H9 (cell line): Measurements from ENCODE around the gene LILRB1. TPM values are rescaled to one million over a fixed set of nuclear protein-coding genes. Genes with fewer than 3 reads are reported as not detected.

Experiments used
- DNase-seq: peaks from one replicate; pipeline ENCODE4 v3.0.0-alpha.2; 2017
- H2AFZ ChIP-seq: one replicate; pipeline ENCODE4 v1.6.1; 2013; ENCODE audit warnings: mild to moderate bottlenecking, low read length, control low read depth, moderate library complexity
- H2AK5ac ChIP-seq: 2 replicates; pipeline ENCODE4 v1.6.1; 2013; ENCODE audit warnings: low read length, control low read depth, mixed read lengths; ENCODE audit not compliant: insufficient read length
- H2BK120ac ChIP-seq: one replicate; pipeline ENCODE4 v1.6.1; 2013; ENCODE audit warnings: low read depth, mild to moderate bottlenecking, low read length, control low read depth, inconsistent platforms; ENCODE audit not compliant: poor library complexity, severe bottlenecking
- H2BK12ac ChIP-seq: 2 replicates; pipeline ENCODE4 v1.6.1; 2013; ENCODE audit warnings: low read length, control low read depth, mixed read lengths, low read depth; ENCODE audit not compliant: insufficient read length
- H2BK15ac ChIP-seq: 2 replicates; pipeline ENCODE4 v1.6.1; 2013; ENCODE audit warnings: low read depth, low read length, control low read depth
- H2BK20ac ChIP-seq: one replicate; pipeline ENCODE4 v1.6.1; 2013; ENCODE audit warnings: low read depth, mild to moderate bottlenecking, low read length, control low read depth, inconsistent platforms; ENCODE audit not compliant: poor library complexity, severe bottlenecking
- H2BK5ac ChIP-seq: 2 replicates; pipeline ENCODE4 v1.6.1; 2013; ENCODE audit warnings: low read length, control low read depth, mixed read lengths; ENCODE audit not compliant: insufficient read length
- H3K14ac ChIP-seq: 2 replicates; pipeline ENCODE4 v1.6.1; 2013; ENCODE audit warnings: low read length, control low read depth; ENCODE audit not compliant: insufficient read depth
- H3K18ac ChIP-seq: 2 replicates; pipeline ENCODE4 v1.6.1; 2013; ENCODE audit warnings: low read depth, mild to moderate bottlenecking, mixed read lengths, low read length, control low read depth; ENCODE audit not compliant: insufficient read length
- H3K23ac ChIP-seq: 2 replicates; pipeline ENCODE4 v1.6.1; 2013; ENCODE audit warnings: low read length, control low read depth, mixed read lengths, low read depth; ENCODE audit not compliant: insufficient read length
- H3K23me2 ChIP-seq: 2 replicates; pipeline ENCODE4 v1.6.1; 2013; ENCODE audit warnings: low read depth, mild to moderate bottlenecking, mixed read lengths, low read length, control low read depth; ENCODE audit not compliant: insufficient read length, poor library complexity, severe bottlenecking
- H3K27ac ChIP-seq: 2 replicates; pipeline ENCODE4 v1.5.1; 2013; ENCODE audit warnings: low read length, control low read depth, mixed read lengths, low read depth; ENCODE audit not compliant: insufficient read length
- H3K27me3 ChIP-seq: 2 replicates; pipeline ENCODE4 v1.6.1; 2013; ENCODE audit warnings: low read length, control low read depth, inconsistent platforms; ENCODE audit not compliant: insufficient read depth
- H3K4ac ChIP-seq: 2 replicates; pipeline ENCODE4 v1.6.1; 2013; ENCODE audit warnings: low read depth, mild to moderate bottlenecking, control low read depth, inconsistent platforms, low read length, moderate library complexity
- H3K4me1 ChIP-seq: 2 replicates; pipeline ENCODE4 v1.6.1; 2013; ENCODE audit warnings: low read length, control low read depth, inconsistent platforms; ENCODE audit not compliant: insufficient read depth
- H3K4me2 ChIP-seq: 2 replicates; pipeline ENCODE4 v1.6.1; 2013; ENCODE audit warnings: low read length, control low read depth, mixed read lengths; ENCODE audit not compliant: insufficient read length, insufficient read depth
- H3K56ac ChIP-seq: 2 replicates; pipeline ENCODE4 v1.6.1; 2013; ENCODE audit warnings: low read depth, mild to moderate bottlenecking, mixed read lengths, low read length, control low read depth; ENCODE audit not compliant: insufficient read length
- H3K79me1 ChIP-seq: 2 replicates; pipeline ENCODE4 v1.6.1; 2013; ENCODE audit warnings: low read depth, mild to moderate bottlenecking, moderate library complexity, low read length, control low read depth, inconsistent platforms; ENCODE audit not compliant: insufficient read depth, poor library complexity, severe bottlenecking
- H3K79me2 ChIP-seq: 2 replicates; pipeline ENCODE4 v1.6.1; 2013; ENCODE audit warnings: low read length, control low read depth, inconsistent platforms; ENCODE audit not compliant: insufficient read depth
- H3K9ac ChIP-seq: 2 replicates; pipeline ENCODE4 v1.6.1; 2013; ENCODE audit warnings: low read length, control low read depth, mixed read lengths; ENCODE audit not compliant: insufficient read length; ENCODE audit errors: extremely low read depth
- H3K9me3 ChIP-seq: one replicate; pipeline ENCODE4 v1.6.1; 2013; ENCODE audit warnings: low read depth, low read length, inconsistent platforms; ENCODE audit not compliant: control insufficient read depth
- H3T11ph ChIP-seq: one replicate; pipeline ENCODE4 v1.6.1; 2013; ENCODE audit warnings: mild to moderate bottlenecking, low read length, control low read depth, inconsistent platforms
- H4K20me1 ChIP-seq: one replicate; pipeline ENCODE4 v1.6.1; 2013; ENCODE audit not compliant: control insufficient read depth, insufficient read length, insufficient read depth
- H4K5ac ChIP-seq: 2 replicates; pipeline ENCODE4 v1.6.1; 2013; ENCODE audit warnings: low read depth, mild to moderate bottlenecking, mixed read lengths, low read length, control low read depth; ENCODE audit not compliant: insufficient read length
- H4K8ac ChIP-seq: replicated peaks from 2 replicates; pipeline ENCODE4 v1.6.1; 2013; ENCODE audit warnings: low read length, control low read depth, mixed read lengths, low read depth; ENCODE audit not compliant: insufficient read length
- H4K91ac ChIP-seq: 2 replicates; pipeline ENCODE4 v1.6.1; 2013; ENCODE audit warnings: low read depth, mild to moderate bottlenecking, moderate library complexity, mixed read lengths, low read length, control low read depth; ENCODE audit not compliant: insufficient read length
- H3K27ac Mint-ChIP-seq, 3 experiments: 2 replicates in 2 of 3; 3 replicates in 1 of 3; pipeline ENCODE4 v1.8.0; 2020 to 2021; ENCODE audit warnings: mixed read lengths in 3 of 3, mild to moderate bottlenecking in 1 of 3, moderate library complexity in 1 of 3
- H3K27me3 Mint-ChIP-seq: 2 replicates; pipeline ENCODE4 v1.8.0; 2021; ENCODE audit warnings: low read depth, mild to moderate bottlenecking, moderate library complexity, mixed read lengths
- H3K36me3 Mint-ChIP-seq, 3 experiments: 2 replicates in 2 of 3; 3 replicates in 1 of 3; pipeline ENCODE4 v1.8.0; 2020 to 2021; ENCODE audit warnings: low read depth in 3 of 3, mixed read lengths in 3 of 3; ENCODE audit not compliant: insufficient read depth in 1 of 3
- H3K4me1 Mint-ChIP-seq, 2 experiments: 2 replicates each; pipeline ENCODE4 v1.8.0; 2020; ENCODE audit warnings: mixed read lengths in 2 of 2
- H3K4me3 Mint-ChIP-seq, 2 experiments: 2 replicates in 1 of 2; 3 replicates in 1 of 2; pipeline ENCODE4 v1.8.0; 2020 to 2021; ENCODE audit warnings: mild to moderate bottlenecking in 2 of 2, mixed read lengths in 2 of 2, moderate library complexity in 1 of 2
- H3K9me3 Mint-ChIP-seq, 2 experiments: 2 replicates in 1 of 2; 3 replicates in 1 of 2; pipeline ENCODE4 v1.8.0; 2020; ENCODE audit warnings: mild to moderate bottlenecking in 2 of 2, mixed read lengths in 2 of 2, moderate library complexity in 1 of 2
- CTCF ChIP-seq: fragments of 200-600 bp; sonication (generic); conservative IDR thresholded peaks from 3 replicates; pipeline ENCODE4 v1.8.0; 2021; ENCODE audit warnings: antibody characterized with exemption, mild to moderate bottlenecking
- WGBS: extraction: QIAGEN DNeasy Blood & Tissue Kit; methylation state at CpG from one replicate; pipeline ENCODE4 v1.1.7; 2013; ENCODE audit warnings: missing lambda C conversion rate, low lambda C conversion rate, mixed read lengths; ENCODE audit not compliant: insufficient read length; ENCODE audit errors: extremely low coverage; 5-methylcytosine and 5-hydroxymethylcytosine counted together
- total RNA-seq: library from RNA; stranded (reverse); gene quantifications from 2 replicates; pipeline ENCODE4 v1.2.1, GENCODE V29; 2021

LILRB1 gene
- total RNA-seq, 1 experiment from 2014 or later: not detected

- Histone ChIP-seq H2BK15ac (no peak overlapping the region), H3K9ac (no peak overlapping the region), H4K91ac (no peak overlapping the region)
Observed at GRCh38 chr19:54648129-54648528, 17.8 kb downstream of the LILRB1 start.

More at GRCh38 chr19:54648129-54648528, 17.8 kb downstream of the LILRB1 start:
- H3K14ac ChIP-seq: no peak overlapping the region
- H3K27me3 Mint-ChIP-seq: peaks cover 2% of the 10 kb centered on the region; the same call in 1 of the 2 replicates
- no peaks in the 10 kb centered on the region for H3K4me1 ChIP-seq
- H3K23me2 ChIP-seq: no peaks in the 10 kb centered on the region
- no peak overlapping the region for H3K27ac ChIP-seq
- no peak overlapping the region for H3K56ac ChIP-seq
- peaks cover under 1 to 9% (median 2%) of the 10 kb centered on the region in 3 experiments; a peak in 5 of 7 replicates for H3K36me3 Mint-ChIP-seq
- no peak overlapping the region for H3K23ac ChIP-seq
- DNase-seq: no peak
- H2BK12ac ChIP-seq: no peak overlapping the region
- H3K27me3 ChIP-seq: no peaks in the 10 kb centered on the region
- H2AK5ac ChIP-seq: no peak overlapping the region
- TF ChIP-seq CTCF: no peak
- no peak overlapping the region for H2BK5ac ChIP-seq
- H3K4ac ChIP-seq: no peak overlapping the region
- no peak overlapping the region for H4K8ac ChIP-seq
- no peaks in the 10 kb centered on the region for H3K4me1 Mint-ChIP-seq
- H3K9me3 Mint-ChIP-seq: peaks cover 91 to 94% of the 10 kb centered on the region in 2 experiments
- H3K18ac ChIP-seq: no peak overlapping the region
- H3K4me2 ChIP-seq: no peak overlapping the region
- no peak overlapping the region for H2AFZ ChIP-seq
- no CpG with 5 or more reads among the region's 4 CpGs for WGBS
- H3K27ac Mint-ChIP-seq: no peak overlapping the region
- H3K79me2 ChIP-seq: no peaks in the 10 kb centered on the region
- H3K4me3 Mint-ChIP-seq: no peak overlapping the region
- H3K9me3 ChIP-seq: peaks cover 67% of the 10 kb centered on the region
- no peaks in the 10 kb centered on the region for H3K79me1 ChIP-seq
- no peak overlapping the region for H3T11ph ChIP-seq
- H2BK120ac ChIP-seq: no peak overlapping the region
- H2BK20ac ChIP-seq: no peak overlapping the region
- no peaks in the 10 kb centered on the region for H4K20me1 ChIP-seq
- H4K5ac ChIP-seq: no peak overlapping the region
